Measurements from ENCODE around the gene NOL4L.
"Not testable (repeated sequence)": the region's sequence is repeated elsewhere in the genome, so short reads cannot be mapped to it uniquely, and the experiment has no call there.

NOL4L gene

DNA sequence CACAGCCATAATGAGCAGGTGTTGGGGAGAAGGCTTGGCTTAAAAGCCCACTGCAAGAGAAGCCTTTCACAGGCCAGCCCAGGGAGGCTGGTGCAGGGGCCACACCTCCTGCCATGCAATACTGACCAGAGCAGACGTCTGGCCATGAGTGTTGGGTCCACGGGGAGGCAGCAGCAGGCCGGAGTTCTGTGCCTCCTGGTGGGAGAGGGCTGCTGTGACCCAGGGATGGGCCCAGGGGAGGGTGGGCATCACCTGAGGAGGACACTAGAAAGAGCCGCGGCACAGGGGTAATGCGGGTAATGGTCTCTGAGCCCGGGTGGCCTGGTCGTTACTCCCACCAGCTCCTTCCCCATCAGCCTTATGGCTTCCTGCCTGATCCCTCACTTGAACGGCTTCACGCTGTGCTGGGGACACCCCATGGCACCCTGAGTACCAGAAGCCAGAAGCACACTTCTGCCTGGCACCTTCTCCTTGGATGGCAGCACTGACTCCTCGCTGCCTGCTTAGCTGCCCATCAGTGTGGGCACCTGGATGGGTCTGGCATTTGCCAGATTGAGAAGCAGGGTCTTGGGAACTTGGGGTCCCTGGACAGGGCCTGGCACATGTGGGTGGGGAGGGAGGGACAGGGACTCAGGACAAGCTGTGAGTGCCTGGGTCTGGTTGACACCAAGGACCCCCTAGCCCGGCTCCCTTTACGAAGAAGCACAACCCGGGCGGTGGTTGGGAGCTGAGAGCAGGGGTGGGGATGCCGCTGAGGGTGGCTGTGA lies 118.2 kb downstream of the NOL4L start:
- no peak for DNase-seq

DNA sequence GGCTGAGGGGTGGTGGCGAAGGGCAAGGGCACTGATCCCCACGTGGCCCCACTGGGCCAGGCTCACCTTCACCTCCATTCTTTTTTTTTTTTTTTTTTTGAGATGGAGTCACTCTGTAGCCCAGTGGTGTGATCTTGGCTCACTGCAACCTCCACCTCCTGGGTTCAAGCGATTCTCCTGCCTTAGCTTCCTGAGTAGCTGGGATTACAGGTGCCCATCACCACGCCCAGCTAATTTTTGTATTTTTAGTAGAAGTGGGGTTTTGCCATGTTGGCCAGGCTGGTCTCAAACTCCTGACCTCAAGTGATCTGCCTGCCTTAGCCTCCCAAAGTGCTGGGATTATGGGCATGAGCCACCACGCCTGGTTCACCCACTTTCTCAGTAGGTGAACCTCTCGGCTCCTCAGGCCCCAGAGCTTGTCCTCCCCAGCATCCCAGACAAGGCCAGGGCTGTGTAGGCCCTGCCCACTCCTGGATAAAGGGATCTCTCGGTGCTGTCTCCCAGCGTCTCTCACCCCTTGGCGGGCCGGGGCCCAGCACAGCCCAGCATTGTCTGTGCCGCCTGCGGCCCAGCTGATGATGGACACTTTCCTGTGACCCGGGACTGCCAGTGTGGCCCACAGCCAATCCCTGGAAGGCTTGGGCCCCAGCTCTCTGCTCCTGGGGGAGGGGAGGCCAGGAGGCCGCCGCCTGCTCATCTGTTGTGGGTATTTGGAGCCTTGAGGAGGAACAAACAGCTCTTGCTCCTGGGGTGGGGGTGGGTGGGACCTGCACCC lies 119.0 kb downstream of the NOL4L start:
- not testable (repeated sequence) for DNase-seq

GRCh38 chr20:32465092-32465900 lies 119.8 kb downstream of the NOL4L start:
- no peak for DNase-seq

DNA sequence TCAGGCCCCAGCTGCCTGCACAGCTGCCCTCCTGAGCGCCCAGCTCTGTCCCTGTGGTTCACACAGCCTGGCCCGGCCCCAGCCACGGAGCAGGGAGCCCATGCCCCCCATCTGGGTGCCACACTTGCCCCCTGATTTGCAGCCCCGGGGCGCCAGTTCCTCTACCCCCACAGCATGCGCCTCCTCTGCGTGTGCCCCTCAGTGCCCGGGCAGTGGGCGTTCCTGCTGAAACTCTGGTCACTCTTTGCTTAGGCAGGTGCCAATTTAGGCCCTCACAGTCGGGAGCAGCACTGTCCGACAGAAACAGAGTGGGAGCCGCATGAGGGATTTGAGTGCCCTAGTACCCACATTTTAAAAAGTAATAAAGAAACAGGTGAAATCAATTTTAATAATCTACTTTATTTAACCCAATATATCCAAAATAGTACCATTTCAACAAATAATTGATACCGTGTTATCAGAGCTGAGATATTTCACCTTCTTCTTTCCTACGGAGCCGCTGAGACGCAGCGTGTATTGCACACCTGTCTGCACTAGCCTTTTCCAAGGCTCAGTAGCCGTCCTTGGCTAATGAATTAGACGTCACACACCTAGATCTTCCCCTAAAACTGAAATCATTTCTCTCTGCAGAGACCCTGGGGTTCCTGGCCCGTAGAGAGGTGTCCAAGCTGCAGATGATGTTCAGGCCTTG lies 120.6 kb downstream of the NOL4L start:
- no peak for DNase-seq

- DNase-seq, result no peak
Measured at GRCh38 chr20:32463642-32464400, 121.3 kb downstream of the NOL4L start.

DNA sequence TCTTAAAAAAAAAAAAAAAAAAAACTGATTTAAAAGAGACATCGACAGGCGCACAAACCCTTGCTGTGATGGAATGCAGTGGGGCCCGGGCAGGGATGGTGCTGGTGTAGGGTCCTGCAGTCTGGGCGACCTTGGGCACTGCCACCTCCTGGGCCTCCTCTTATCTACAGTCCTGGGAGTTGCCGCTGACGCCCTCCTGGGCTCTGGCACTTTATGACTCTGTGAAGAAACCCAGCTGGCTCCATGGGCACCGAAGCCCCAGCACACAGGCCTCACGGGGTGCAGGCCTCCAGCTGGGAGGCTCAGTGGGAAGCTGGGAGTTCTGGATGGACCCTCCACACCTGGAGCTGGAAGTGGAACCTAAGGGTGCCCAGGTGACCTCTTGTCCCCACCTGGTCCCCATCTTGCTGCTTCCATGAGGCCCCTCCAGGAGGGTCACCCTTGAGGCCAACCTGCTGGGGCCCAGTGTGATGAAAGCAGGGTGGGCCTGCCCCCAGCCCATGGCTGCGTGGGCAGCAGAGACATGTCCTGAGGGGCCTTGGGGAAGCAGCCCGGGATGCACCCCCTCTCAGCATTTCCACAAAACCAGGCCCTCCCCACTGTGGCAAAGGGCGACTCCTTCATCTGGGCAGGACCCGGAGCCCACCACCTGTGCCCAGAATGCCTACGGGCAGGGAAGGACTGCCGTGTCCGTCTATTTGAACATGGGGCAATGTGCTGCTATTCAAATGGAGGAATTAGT lies 122.1 kb downstream of the NOL4L start:
- no peak for DNase-seq

GRCh38 chr20:32461836-32462600 lies 123.1 kb downstream of the NOL4L start:
- DNase-seq, result no peak

- DNase-seq, result no peak
Measured at GRCh38 chr20:32460683-32461320, 124.3 kb downstream of the NOL4L start.

GRCh38 chr20:32460231-32460630 lies 124.9 kb downstream of the NOL4L start:
- no peak for DNase-seq

- no peak for DNase-seq
Measured at GRCh38 chr20:32458837-32459220, 126.3 kb downstream of the NOL4L start.

DNA sequence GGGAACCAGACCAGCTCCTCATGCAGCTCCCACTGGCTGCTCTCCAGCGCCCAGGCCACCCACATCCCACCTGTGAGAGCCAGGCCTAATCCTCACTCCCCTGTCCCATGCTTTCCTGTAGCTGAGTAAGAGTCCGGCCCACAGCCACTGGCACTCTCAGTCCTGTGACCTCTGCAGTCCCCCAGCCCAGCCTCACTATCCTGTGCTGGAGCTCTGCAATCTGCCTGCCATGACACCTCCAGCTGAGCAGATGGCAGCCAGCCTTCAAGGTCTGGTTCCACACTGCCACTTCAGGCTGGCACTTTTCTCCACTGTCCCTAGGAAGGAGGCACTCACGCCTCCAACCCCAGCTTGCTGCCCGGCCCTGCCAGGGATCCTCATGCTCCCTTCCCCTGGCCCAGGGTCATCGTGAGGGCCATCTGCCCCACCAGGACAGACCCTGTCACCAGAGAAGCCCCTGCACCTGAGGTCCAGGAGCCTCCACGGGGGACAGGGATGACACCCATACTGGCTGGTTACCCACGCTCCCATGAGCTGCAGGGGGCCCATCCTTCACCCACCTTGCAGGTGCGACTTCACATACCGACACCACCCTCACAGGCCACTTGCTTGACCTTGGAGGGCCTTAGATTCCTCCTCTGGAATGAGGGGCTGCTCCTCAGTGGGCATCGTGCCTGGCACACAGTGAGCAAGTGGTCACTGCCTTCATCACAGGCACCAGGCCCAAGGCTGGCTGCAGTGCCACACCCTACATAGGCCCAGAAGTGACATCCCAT lies 126.9 kb downstream of the NOL4L start:
- no peak for DNase-seq

GRCh38 chr20:32457479-32457986 lies 127.6 kb downstream of the NOL4L start:
- no peak for DNase-seq

- no peak for DNase-seq
Measured at GRCh38 chr20:32456869-32457478, 128.2 kb downstream of the NOL4L start.

DNA sequence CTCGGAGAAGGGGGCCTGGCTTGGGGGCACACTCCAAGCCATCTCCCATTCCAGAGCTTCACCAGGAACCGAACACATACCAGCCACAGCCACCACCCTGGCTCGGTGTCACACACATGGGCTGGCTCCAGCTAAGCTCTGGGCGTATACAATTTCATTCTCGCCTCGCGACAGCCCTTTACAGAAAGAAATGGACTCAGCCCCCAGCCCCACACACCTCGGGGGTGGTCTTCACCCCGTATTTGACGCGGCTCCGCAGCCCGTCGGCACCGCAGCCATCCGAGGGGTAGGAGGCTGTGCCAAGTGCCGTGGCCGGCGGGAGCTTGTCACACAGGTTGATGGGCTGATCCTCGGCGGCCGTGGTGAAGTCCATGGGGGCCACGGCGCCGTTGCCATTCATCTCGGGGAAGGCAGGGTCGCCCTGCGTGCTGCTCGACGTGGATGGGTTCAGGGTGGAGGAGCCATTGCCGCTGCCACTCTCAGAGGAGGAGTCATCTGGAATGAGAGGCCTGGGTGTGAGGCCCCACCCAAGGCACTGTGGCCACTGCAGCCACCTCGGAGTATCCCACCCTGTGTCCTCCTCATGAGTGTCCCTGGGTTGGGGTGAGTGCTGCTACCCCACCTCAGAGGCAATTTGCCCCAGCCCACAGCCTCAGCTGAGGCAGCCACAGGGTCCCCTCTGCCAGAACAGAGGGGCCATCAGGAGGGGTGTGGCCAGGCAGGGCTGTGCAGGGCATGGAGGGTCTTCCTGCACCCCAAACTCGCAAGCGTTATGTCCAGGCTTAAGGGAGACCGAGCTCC lies 129.0 kb downstream of the NOL4L start:
- DNase-seq, result no peak

GRCh38 chr20:32455171-32455900 lies 129.8 kb downstream of the NOL4L start:
- DNase-seq, result no peak

DNA sequence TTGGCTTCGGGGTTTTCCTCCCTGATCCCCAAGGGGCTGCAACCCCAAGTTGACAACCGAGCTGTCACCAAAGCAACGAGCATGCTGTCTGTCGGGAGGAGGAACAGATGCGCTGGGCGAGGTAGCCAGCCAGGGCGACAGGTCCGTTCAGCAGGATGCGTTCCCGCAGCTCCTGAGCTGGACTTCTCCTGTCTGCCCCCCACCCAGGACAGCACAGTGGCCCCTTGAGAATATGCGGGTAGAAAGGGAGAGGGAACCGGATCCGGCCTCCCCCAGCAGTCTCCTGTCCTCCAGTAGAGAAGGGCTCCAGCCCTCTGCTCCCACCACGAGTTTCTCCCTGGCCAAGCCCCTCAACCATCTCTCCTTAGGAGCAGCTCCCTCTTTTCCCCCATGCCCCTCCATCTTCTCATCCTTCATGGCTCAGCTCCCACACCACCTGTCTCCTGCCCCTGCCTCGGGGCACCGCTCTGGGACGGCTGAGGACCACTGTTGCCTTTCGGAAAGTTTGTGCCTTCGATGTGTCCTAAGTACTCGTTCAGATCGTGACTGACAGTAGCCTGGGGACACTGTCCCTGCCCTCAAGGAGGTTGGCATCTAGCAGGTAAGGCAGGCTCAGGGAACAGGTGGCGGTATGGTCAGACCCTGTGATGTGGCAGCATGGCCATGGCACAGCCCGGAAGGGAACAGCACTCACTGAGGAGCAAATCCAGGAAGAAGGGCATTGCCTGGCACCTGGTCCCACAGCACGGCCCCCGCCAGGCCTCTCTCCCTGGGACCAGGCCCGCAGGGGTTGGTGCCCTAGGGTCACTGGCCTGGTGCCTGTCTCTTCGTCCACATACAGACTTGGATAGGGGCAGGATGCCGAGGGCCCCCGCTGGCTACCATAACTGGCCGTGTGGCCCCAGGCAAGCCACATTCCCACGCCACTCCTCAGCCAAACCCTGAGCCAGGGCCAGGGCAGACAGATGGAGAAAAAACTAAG lies 130.7 kb downstream of the NOL4L start:
- no peak for DNase-seq

Measured in MV-4-11 (cell line).